Glutamatergic neuron (in vitro differentiated cells): ENCODE measurements around the gene NRAS. TPM values are rescaled to one million over a fixed set of nuclear protein-coding genes. Genes with fewer than 3 reads are reported as not detected.

Experiments used
- DNase-seq: peaks from one replicate; pipeline ENCODE4 v3.0.0; 2022
- H3K27ac Mint-ChIP-seq: one replicate; pipeline ENCODE4 v1.8.0; 2020; ENCODE audit warnings: mild to moderate bottlenecking, mixed read lengths, inconsistent platforms; ENCODE audit not compliant: unreplicated experiment
- H3K27me3 Mint-ChIP-seq: one replicate; pipeline ENCODE4 v1.8.0; 2020; ENCODE audit warnings: mild to moderate bottlenecking, moderate library complexity, mixed read lengths, inconsistent platforms; ENCODE audit not compliant: unreplicated experiment
- H3K36me3 Mint-ChIP-seq: one replicate; pipeline ENCODE4 v1.8.0; 2020; ENCODE audit warnings: mild to moderate bottlenecking, mixed read lengths, inconsistent platforms; ENCODE audit not compliant: unreplicated experiment
- H3K4me1 Mint-ChIP-seq: one replicate; pipeline ENCODE4 v1.8.0; 2020; ENCODE audit warnings: mild to moderate bottlenecking, low read depth, mixed read lengths, inconsistent platforms; ENCODE audit not compliant: unreplicated experiment
- H3K4me3 Mint-ChIP-seq: one replicate; pipeline ENCODE4 v1.8.0; 2020; ENCODE audit warnings: mild to moderate bottlenecking, mixed read lengths, inconsistent platforms; ENCODE audit not compliant: unreplicated experiment
- H3K9me3 Mint-ChIP-seq: one replicate; pipeline ENCODE4 v1.8.0; 2020; ENCODE audit warnings: mild to moderate bottlenecking, moderate library complexity, mixed read lengths, inconsistent platforms; ENCODE audit not compliant: unreplicated experiment
- CTCF ChIP-seq: fragments of 200-600 bp; sonication (generic); IDR thresholded peaks from one replicate; pipeline ENCODE4 v1.5.0; 2021; ENCODE audit not compliant: partially characterized antibody, unreplicated experiment
- total RNA-seq: library from RNA; stranded (reverse); fragmentation: NEBNext Ultra II Directional; extraction: Animal tissue kit (Norgen Biotek cat#: 25700); gene quantifications from one replicate; pipeline ENCODE4 v1.2.1, GENCODE V29; 2021; ENCODE audit not compliant: unreplicated experiment

The NRAS gene
- total RNA-seq, 1 donor from 2014 or later, result 77.1 TPM

- Mint-ChIP-seq H3K27ac (no peak overlapping the region), H3K4me1 (no peaks in the 10 kb centered on the region), H3K4me3 (no peak overlapping the region), H3K9me3 (peaks cover 2% of the 10 kb centered on the region), H3K36me3 (no peaks in the 10 kb centered on the region), H3K27me3 (peaks cover 2% of the 10 kb centered on the region)
- DNase-seq, result no peak
- TF ChIP-seq CTCF, result no peak
These were observed 28.0 kb downstream of the NRAS start for GRCh38 chr1:114688526-114688925.

- DNase-seq, result no peak
- H3K4me3 Mint-ChIP-seq, result no peak overlapping the region
- H3K36me3 Mint-ChIP-seq, result no peaks in the 10 kb centered on the region
- no peak for TF ChIP-seq CTCF
- no peaks in the 10 kb centered on the region for H3K4me1 Mint-ChIP-seq
- H3K27ac Mint-ChIP-seq, result no peak overlapping the region
- H3K9me3 Mint-ChIP-seq, result no peaks in the 10 kb centered on the region
- H3K27me3 Mint-ChIP-seq, result no peaks in the 10 kb centered on the region
These were observed 30.7 kb downstream of the NRAS start for GRCh38 chr1:114685851-114686250.

DNA sequence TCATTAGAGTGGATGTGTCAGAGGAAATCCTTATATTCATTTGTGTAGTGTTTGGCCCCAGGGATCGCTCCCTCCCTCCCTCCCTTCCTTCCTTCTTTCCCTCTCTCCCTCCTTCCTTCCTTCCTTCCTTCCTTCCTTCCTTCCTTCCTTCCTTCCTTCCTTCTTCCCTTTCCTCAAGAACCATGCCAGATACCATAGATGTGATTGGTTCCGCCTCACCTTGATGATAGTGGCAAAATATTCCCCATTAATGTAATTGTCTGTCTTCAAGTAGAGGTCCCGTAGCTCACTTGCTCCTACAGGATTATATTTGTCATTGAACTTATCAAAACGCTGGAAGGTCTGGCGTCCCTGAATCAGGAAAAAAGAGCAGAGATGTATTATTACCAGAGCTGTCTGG lies 38.9 kb downstream of the NRAS start:
- Mint-ChIP-seq H3K36me3 (no peaks in the 10 kb centered on the region), H3K4me1 (no peaks in the 10 kb centered on the region), H3K27ac (no peak overlapping the region), H3K27me3 (peaks cover 3% of the 10 kb centered on the region), H3K9me3 (no peaks in the 10 kb centered on the region), H3K4me3 (no peak overlapping the region)
- no peak for TF ChIP-seq CTCF
- DNase-seq, result no peak

DNA sequence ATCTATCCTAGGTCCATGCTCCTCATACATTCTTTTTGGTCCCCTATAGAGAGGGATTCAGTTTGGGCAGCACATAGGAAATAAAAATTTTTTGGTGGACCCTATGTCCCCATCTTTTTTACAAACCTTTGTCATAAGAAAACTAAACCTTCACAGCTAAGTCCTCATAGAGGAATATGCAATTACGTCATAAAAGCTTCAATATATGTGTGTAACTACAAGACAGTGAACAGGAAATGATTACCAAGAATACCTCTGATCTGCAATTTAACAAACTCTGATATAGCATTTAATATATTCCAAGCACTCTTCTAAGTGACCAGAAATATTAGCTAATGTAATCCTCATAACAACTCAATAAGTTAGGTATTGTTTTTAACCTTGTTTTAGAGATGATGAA lies 40.5 kb downstream of the NRAS start:
- no peaks in the 10 kb centered on the region for H3K36me3 Mint-ChIP-seq
- H3K27ac Mint-ChIP-seq, result no peak overlapping the region
- no peaks in the 10 kb centered on the region for H3K9me3 Mint-ChIP-seq
- DNase-seq, result no peak
- no peak for TF ChIP-seq CTCF
- peaks cover 3% of the 10 kb centered on the region for H3K27me3 Mint-ChIP-seq
- H3K4me1 Mint-ChIP-seq, result no peaks in the 10 kb centered on the region
- H3K4me3 Mint-ChIP-seq, result no peak overlapping the region

DNA sequence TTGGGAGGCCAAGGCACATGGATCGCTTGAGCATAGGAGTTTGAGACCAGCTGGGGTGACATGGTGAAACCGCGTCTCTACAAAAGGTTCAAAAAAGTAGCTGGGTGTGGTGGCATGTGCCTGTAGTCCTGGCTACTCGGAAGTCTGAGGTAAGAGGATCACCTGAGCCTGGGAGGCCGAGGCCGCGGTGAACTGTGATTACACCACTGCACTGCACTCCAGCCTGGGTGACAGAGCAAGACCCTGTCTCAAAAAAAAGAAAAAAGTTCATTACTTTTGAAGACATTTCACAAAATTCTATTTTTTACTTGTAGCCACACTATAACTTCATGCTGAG lies 44.7 kb downstream of the NRAS start:
- no peak for DNase-seq
- no peak overlapping the region for H3K27ac Mint-ChIP-seq
- H3K4me1 Mint-ChIP-seq, result no peaks in the 10 kb centered on the region
- no peak overlapping the region for H3K4me3 Mint-ChIP-seq
- H3K9me3 Mint-ChIP-seq, result peaks cover 2% of the 10 kb centered on the region
- no peaks in the 10 kb centered on the region for H3K36me3 Mint-ChIP-seq
- no peak for TF ChIP-seq CTCF
- peaks cover 2% of the 10 kb centered on the region for H3K27me3 Mint-ChIP-seq
